ENCODE data around the gene ADISSP.

DNA sequence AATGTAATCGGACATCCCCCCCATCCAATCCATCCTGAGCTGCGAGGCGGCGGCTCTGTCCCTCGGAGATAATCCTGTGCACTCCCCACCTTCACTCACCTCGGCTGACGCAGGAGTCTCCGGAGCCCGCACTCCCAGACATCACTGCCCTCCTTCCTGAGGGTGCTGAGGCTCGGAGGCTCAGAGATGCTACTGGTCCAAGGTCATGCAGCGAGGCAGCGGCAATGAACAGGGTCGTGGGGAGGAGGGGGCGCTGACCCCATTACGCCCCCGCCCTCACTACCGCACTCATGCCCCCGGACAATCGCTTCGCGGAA is 485 bp downstream of the ADISSP start:
- no peak for TF ChIP-seq GATA3 (IDR thresholded peaks at IDR 0.05; ENCODE audit: low read depth, low read length)
- no peak for TF ChIP-seq GATA2 (IDR thresholded peaks at IDR 0.05; ENCODE audit: low read depth, low read length)

All from SH-SY5Y (cell line).